ENCODE results near the gene PHACTR1.

GRCh38 chr6:13147782-13148181, 431.2 kb downstream of the PHACTR1 start:
- TF ChIP-seq POLR2AphosphoS5 (IDR thresholded peaks at IDR 0.05; ENCODE audit: borderline replicate concordance, low read depth, low read length), result no peak
- TF ChIP-seq EZH2 (IDR thresholded peaks at IDR 0.05), result no peak
- TF ChIP-seq FOXP2 (optimal IDR thresholded peaks at IDR 0.05; ENCODE audit: control extremely low read depth, extremely low read length, insufficient read depth), result no peak

All from SK-N-MC (cell line).